WERI-Rb-1 (cell line): Measurements from ENCODE around the gene ZNF618.

Source experiments
- DNase-seq: peaks from one replicate; pipeline ENCODE4 v3.0.0-alpha.2; 2020
- H3K27ac ChIP-seq: fragments of 250-450 bp; sonication (Bioruptor Pico); 2 replicates; pipeline ENCODE4 v1.5.1; 2020; ENCODE audit warnings: mild to moderate bottlenecking, moderate library complexity
- H3K27me3 ChIP-seq: fragments of 250-450 bp; sonication (Bioruptor Pico); 2 replicates; pipeline ENCODE4 v1.5.1; 2021; ENCODE audit warnings: mild to moderate bottlenecking, low read depth, moderate library complexity; ENCODE audit not compliant: insufficient read depth, severe bottlenecking
- H3K36me3 ChIP-seq: fragments of 250-450 bp; sonication (Bioruptor Pico); 2 replicates; pipeline ENCODE4 v1.5.1; 2020; ENCODE audit warnings: mild to moderate bottlenecking, moderate library complexity
- H3K4me3 ChIP-seq: 2 replicates; pipeline ENCODE4 v1.5.1; 2011; ENCODE audit warnings: low read depth, mild to moderate bottlenecking, control low read depth, low read length
- H3K9me3 ChIP-seq: fragments of 250-450 bp; sonication (Bioruptor Pico); 2 replicates; pipeline ENCODE4 v1.5.1; 2021; ENCODE audit warnings: mild to moderate bottlenecking, moderate library complexity; ENCODE audit not compliant: severe bottlenecking
- CTCF ChIP-seq: IDR thresholded peaks from 2 replicates; pipeline ENCODE4 v1.5.1; 2011; ENCODE audit warnings: low read depth, mild to moderate bottlenecking, control low read depth, inconsistent platforms, low read length

Gene ZNF618

GRCh38 chr9:113912816-113913215 is 36.7 kb downstream of the ZNF618 start:
- TF ChIP-seq CTCF = no peak
- Histone ChIP-seq H3K9me3 (no peaks in the 10 kb centered on the region), H3K27me3 (peaks cover 63% of the 10 kb centered on the region), H3K4me3 (no peak overlapping the region), H3K27ac (no peak overlapping the region), H3K36me3 (no peaks in the 10 kb centered on the region)
- no peak for DNase-seq

- Histone ChIP-seq H3K27ac (no peak overlapping the region), H3K4me3 (no peak overlapping the region), H3K9me3 (no peaks in the 10 kb centered on the region), H3K27me3 (peaks cover 61% of the 10 kb centered on the region), H3K36me3 (no peaks in the 10 kb centered on the region)
- DNase-seq = no peak
- no peak for TF ChIP-seq CTCF
Measured at GRCh38 chr9:113913426-113914195, 37.5 kb downstream of the ZNF618 start.

GRCh38 chr9:113914517-113914916 is 38.4 kb downstream of the ZNF618 start:
- Histone ChIP-seq H3K4me3 (no peak overlapping the region), H3K27ac (no peak overlapping the region), H3K9me3 (no peaks in the 10 kb centered on the region), H3K27me3 (peaks cover 64% of the 10 kb centered on the region), H3K36me3 (no peaks in the 10 kb centered on the region)
- no peak for DNase-seq
- no peak for TF ChIP-seq CTCF

GRCh38 chr9:113915817-113916434 is 39.8 kb downstream of the ZNF618 start:
- Histone ChIP-seq H3K4me3 (no peak overlapping the region), H3K9me3 (no peaks in the 10 kb centered on the region), H3K27ac (no peak overlapping the region), H3K36me3 (no peaks in the 10 kb centered on the region), H3K27me3 (peaks cover 58% of the 10 kb centered on the region)
- no peak for TF ChIP-seq CTCF
- no peak for DNase-seq

DNA sequence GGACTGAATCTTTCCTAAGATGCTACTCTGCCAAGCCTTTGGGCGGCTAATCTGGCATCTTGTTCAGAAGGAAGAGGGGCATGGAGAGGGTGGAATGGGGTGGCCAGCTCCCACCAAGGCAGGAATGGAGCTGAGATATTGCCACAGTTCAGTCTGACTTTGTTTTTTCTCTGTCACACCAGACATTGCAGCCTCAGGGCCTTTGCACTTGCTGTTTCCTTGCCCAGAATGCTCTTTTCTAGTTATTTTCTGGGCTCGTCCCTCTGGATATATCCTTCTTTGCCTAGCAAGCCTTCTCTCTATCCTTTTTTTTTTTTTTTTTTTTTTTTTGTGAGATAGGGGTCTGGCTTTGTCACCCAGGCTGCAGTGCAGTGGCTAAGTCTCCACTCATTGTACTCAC is 40.8 kb downstream of the ZNF618 start:
- H3K27me3 ChIP-seq = peaks cover 59% of the 10 kb centered on the region
- H3K4me3 ChIP-seq = no peak overlapping the region
- no peaks in the 10 kb centered on the region for H3K36me3 ChIP-seq
- TF ChIP-seq CTCF = no peak
- no peak for DNase-seq
- no peak overlapping the region for H3K27ac ChIP-seq
- no peaks in the 10 kb centered on the region for H3K9me3 ChIP-seq
